GM12864 (cell line): ENCODE results near the gene N4BP2L1.
A peak's percentile ranks its signal among the peaks of the same experiment; 100 is the strongest.

ENCODE experiments used
- DNase-seq: peaks from one replicate; pipeline ENCODE4 v3.0.0-alpha.2; 2011; ENCODE audit warnings: low read depth
- H3K4me3 ChIP-seq: 2 replicates; pipeline ENCODE4 v1.5.1; 2011; ENCODE audit warnings: mild to moderate bottlenecking, low read depth, low read length, control low read depth
- TF ChIP-seq, protein P1 (sequence below): IDR thresholded peaks from 2 replicates; pipeline ENCODE4 v1.5.1; 2011; ENCODE audit warnings: low read depth, mild to moderate bottlenecking, moderate library complexity, low read length, control low read depth, inconsistent platforms; ENCODE audit errors: missing control alignments

Gene N4BP2L1

DNA sequence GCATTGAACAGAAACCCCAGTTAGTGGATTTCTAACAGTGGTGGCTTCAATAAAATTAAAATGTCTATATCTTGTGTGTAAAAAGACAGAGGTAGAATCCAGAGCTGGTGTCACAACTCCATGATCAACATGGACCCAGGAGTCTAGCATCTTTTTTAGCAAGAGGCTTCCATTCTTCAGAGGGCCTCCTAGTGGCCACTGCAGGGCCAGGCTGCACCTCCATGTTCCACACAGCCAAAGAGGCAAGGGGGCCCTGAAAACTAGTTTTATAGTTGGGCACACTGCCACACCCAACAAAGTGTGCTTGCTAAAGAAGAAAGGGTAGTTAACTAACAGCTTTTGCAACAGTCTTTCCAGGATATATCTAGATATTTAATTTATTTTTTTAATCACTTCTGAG lies 12.9 kb downstream of the N4BP2L1 start:
- DNase-seq = no peak
- no peak overlapping the region for H3K4me3 ChIP-seq
- TF ChIP-seq, protein P1, sequence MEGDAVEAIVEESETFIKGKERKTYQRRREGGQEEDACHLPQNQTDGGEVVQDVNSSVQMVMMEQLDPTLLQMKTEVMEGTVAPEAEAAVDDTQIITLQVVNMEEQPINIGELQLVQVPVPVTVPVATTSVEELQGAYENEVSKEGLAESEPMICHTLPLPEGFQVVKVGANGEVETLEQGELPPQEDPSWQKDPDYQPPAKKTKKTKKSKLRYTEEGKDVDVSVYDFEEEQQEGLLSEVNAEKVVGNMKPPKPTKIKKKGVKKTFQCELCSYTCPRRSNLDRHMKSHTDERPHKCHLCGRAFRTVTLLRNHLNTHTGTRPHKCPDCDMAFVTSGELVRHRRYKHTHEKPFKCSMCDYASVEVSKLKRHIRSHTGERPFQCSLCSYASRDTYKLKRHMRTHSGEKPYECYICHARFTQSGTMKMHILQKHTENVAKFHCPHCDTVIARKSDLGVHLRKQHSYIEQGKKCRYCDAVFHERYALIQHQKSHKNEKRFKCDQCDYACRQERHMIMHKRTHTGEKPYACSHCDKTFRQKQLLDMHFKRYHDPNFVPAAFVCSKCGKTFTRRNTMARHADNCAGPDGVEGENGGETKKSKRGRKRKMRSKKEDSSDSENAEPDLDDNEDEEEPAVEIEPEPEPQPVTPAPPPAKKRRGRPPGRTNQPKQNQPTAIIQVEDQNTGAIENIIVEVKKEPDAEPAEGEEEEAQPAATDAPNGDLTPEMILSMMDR = peak; percentile 67

DNA sequence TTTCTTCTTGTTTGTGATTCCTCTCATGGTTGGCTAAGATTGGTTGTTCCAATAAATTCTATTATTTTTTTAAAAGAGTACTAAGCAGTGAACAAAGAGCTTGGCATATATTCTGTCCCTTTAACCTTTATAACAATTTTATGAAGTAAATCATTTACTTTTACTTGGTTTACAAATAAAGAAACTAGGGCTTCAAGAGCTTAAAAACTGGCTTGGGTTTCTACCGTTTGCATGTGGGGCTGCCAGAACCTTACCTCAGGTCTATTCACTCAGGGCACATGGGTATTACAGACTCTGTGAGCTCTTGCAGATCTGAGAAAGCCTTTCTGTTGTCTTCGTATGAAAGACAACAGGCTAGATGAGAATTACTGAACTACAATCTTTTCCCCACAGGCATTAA lies 13.3 kb downstream of the N4BP2L1 start:
- TF ChIP-seq, protein P1 = no peak
- no peak for DNase-seq
- no peak overlapping the region for H3K4me3 ChIP-seq

DNA sequence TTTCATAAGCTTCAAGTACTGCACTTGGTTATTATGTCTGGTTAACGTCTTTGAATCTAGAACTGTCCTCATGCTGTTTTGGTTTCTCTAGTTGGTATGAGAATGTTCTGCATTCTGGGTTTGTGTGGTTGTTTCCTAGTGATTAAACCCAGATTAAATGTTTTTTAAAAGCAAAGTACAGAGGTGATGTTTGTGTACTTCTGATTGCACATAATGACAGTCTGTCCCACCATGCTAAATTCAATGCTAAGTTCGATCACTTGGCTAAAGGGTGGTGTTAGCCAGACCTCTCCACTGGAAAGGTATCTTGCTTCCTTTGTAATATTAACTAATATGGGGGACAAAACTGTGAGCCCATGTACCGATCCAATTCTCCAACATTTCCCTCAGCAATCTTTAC lies 14.6 kb downstream of the N4BP2L1 start:
- no peak overlapping the region for H3K4me3 ChIP-seq
- DNase-seq = no peak
- TF ChIP-seq, protein P1 = no peak

DNA sequence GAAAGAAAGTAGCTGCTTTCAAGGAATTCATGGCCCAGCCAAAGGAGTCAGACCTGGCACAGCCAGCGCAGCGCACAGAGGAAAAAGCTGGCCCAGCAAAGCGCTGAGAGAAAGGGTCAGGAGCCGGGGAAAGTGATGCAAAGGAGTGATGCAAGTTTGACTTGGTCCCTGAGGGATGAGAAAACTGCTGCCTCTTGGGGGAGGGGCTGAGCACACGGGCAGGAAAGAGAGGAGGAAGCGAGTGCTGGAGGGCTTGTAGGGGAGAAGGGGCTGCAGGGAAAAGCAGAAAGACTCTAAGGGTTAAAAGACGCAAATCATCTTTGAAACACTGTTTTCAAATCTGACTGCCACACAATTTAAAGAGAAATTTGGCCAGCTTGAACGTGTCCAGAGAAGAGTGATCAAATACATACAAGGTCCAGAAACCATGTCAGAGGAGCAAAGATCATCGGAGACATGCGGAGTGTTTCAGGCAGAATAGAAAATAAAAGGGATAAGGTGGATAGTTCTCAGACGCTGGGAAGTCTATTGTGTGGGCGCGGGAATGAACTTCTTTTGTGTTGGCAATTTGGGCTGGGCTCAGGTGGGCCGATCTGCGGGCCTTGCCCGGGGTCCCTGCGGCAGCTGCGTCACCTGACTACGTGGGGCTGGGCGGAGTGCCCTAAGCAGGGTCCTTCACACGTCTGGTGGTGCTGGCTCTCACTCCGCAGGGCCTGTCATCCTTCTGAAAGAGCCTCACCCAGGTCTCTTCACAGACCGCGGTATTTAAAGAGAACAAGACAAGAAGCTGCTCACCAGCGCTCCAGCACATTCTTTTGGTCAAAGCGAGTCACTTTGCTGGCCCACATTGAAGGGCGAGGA lies 18.1 kb downstream of the N4BP2L1 start:
- no peak overlapping the region for H3K4me3 ChIP-seq
- no peak for DNase-seq

DNA sequence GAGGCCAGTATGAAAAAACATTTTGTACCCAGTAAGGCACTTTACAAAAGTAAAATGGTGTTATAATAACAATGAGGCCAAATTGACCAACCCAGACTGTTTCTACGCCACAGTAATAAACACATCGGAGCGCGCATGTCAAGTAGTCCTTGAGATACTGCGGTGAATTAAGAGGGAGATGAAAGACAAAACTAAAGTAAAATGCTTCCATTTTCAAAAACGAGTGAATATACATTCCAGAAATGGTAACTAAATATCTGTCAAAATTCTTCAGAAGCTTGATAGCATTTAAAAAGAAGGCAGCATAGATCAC lies 19.0 kb downstream of the N4BP2L1 start:
- H3K4me3 ChIP-seq = no peak overlapping the region
- DNase-seq = no peak
- TF ChIP-seq, protein P1 = no peak

More for the DNA sequence above, 18.1 kb downstream of the N4BP2L1 start:
- TF ChIP-seq, protein P1 = no peak

DNA sequence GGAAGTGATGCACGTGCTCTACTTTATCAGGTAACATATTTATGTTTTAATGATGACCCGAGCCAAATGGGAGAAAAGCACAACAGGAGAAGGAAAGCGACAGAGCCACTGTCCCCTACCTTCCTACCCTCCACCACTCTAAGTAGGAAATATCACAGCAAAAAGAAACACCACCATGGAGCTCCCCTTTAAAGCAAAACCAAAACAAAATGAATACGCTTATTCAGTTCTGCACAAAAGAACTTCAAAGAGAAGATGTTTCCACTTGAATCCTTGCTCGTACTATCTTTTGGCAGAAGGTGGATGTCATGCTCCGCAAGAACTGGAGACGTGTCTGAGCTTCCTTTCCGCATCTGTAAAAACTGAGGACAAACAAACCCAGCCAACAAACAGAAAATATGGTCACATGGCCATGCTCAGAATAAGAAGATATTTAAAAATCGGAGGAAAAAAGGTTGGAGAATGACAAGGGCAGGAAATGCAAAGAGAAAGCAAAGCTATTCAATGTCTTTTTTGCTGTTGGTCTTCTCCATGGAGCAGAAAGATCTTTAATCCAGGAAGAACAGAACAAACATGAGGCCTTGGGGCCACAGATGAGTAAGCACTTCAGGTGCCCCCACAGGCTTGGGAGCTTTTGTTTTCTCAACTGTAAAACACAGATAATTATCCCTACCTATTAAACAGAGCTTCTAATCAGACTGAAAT lies 19.5 kb downstream of the N4BP2L1 start:
- TF ChIP-seq, protein P1 = no peak

More for the DNA sequence above, 19.5 kb downstream of the N4BP2L1 start:
- DNase-seq = no peak
- H3K4me3 ChIP-seq = no peak overlapping the region; the same call in 1 of the 2 replicates
